SK-N-SH (cell line): ENCODE measurements around the gene RBM20.

Experiments used
- EP300 ChIP-seq, 2 experiments: IDR thresholded peaks; 2 replicates each; pipeline versions ENCODE4 v1.4.0 to v1.6.1; 2012; ENCODE audit warnings: borderline replicate concordance in 1 of 2, low read depth in 1 of 2, low read length in 1 of 2
- FOXJ3 ChIP-seq: sonication (generic); formaldehyde crosslinking; IDR thresholded peaks from 2 replicates; pipeline ENCODE4 v1.5.1; 2020; ENCODE audit warnings: mild to moderate bottlenecking, missing genetic modification reagents
- MAX ChIP-seq: IDR thresholded peaks from 2 replicates; pipeline ENCODE4 v1.4.0; 2012; ENCODE audit warnings: low read depth
- NFIC ChIP-seq: IDR thresholded peaks from 2 replicates; pipeline ENCODE4 v1.4.0; 2012; ENCODE audit warnings: borderline replicate concordance
- RFX5 ChIP-seq: IDR thresholded peaks from 2 replicates; pipeline ENCODE4 v1.6.1; 2012; ENCODE audit warnings: mild to moderate bottlenecking, improper control_type of control experiment, low read length
- RXRA ChIP-seq: IDR thresholded peaks from 2 replicates; pipeline ENCODE4 v1.4.0; 2012; ENCODE audit warnings: low read depth, mild to moderate bottlenecking, borderline replicate concordance
- YY1 ChIP-seq: IDR thresholded peaks from 2 replicates; pipeline ENCODE4 v1.4.0; 2012; ENCODE audit warnings: low read depth, mild to moderate bottlenecking
- TF ChIP-seq, protein P1 (sequence below): fragments of 200-600 bp; sonication (generic); IDR thresholded peaks from 2 replicates; pipeline ENCODE4 v1.6.1; 2017; ENCODE audit warnings: antibody characterized with exemption, mild to moderate bottlenecking, moderate library complexity

DNA sequence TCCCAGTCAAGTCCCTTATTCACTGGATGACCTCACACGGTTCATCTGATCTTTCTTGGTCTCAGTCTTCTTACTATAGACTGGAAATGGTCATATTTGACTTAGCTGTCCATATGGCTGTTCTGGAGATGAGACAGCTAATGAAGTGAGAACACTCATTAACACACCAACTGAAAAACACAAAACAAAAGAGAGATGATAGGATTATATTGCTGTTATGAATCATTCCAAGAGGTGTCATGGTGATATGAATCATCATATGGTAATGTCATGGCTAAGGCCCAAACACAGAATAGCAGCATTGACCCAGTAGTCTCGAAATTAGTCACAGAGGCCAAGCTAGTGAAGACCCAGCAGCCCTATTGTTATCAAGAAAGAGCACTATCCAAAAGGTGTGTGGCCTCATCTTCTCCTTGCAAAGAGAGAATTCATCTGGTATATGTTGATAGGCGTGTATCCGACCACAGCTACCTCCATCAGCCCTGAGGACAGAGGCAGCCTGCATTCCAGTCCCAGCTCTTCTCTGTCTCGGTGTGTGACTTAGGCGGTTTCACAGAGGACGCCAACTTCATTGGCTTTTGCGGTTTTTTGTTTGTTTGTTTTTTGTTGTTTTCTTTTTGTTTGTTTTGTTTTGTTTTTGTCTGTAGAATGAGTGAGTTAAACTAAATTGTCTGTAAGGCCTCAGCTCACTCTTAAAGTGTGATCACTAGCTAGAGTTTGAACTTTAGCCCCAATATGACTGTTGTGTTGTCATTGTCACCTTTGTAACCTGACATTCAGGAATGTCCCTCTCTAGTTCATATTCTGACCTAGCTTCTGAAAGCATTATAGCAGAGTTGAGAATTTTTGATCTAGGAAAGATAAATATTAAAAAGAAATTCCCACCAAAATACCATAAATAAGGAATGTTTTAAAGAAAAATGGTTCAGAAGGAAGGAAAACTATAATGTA, 130.2 kb downstream of the RBM20 start:
- TF ChIP-seq RXRA (no peak), MAX (no peak), YY1 (no peak), FOXJ3 (CRISPR knock-in tag) (no peak), EP300 (IDR thresholded peaks at IDR 0.05; ENCODE audit: borderline replicate concordance in 1 of 2, low read depth in 1 of 2, low read length in 1 of 2) (no peak), NFIC (peak; percentile 30; the same call in 1 of the 2 replicates), RFX5 (no peak)
- TF ChIP-seq, protein P1, sequence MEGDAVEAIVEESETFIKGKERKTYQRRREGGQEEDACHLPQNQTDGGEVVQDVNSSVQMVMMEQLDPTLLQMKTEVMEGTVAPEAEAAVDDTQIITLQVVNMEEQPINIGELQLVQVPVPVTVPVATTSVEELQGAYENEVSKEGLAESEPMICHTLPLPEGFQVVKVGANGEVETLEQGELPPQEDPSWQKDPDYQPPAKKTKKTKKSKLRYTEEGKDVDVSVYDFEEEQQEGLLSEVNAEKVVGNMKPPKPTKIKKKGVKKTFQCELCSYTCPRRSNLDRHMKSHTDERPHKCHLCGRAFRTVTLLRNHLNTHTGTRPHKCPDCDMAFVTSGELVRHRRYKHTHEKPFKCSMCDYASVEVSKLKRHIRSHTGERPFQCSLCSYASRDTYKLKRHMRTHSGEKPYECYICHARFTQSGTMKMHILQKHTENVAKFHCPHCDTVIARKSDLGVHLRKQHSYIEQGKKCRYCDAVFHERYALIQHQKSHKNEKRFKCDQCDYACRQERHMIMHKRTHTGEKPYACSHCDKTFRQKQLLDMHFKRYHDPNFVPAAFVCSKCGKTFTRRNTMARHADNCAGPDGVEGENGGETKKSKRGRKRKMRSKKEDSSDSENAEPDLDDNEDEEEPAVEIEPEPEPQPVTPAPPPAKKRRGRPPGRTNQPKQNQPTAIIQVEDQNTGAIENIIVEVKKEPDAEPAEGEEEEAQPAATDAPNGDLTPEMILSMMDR, result no peak
